Cardiac fibroblast (primary cell): ENCODE data around the gene KCNAB1.
"Not testable (repeated sequence)": the region's sequence is repeated elsewhere in the genome, so short reads cannot be mapped to it uniquely, and the experiment has no call there.

Experiments
- DNase-seq, 2 donors: peaks; one replicate each; pipeline versions ENCODE4 v3.0.0 to v3.0.0-alpha.2; 2010; ENCODE audit warnings: low read depth in 2 of 2
- H3K4me3 ChIP-seq, 2 donors: replicated peaks in 1 of 2; 1 replicate in 1 of 2; 2 replicates in 1 of 2; pipeline ENCODE4 v1.5.1; 2011; ENCODE audit warnings: low read depth in 2 of 2, low read length in 2 of 2, mild to moderate bottlenecking in 2 of 2, moderate library complexity in 1 of 2
- TF ChIP-seq, protein P1 (sequence below): IDR thresholded peaks from one replicate; pipeline ENCODE4 v1.5.1; 2011; ENCODE audit warnings: low read depth, mild to moderate bottlenecking, low read length, inconsistent platforms

The KCNAB1 gene

GRCh38 chr3:156120528-156121251 lies at the start of gene KCNAB1:
TSS of gene KCNAB1 (plus strand) at chr3:156120578.
- TF ChIP-seq, protein P1, sequence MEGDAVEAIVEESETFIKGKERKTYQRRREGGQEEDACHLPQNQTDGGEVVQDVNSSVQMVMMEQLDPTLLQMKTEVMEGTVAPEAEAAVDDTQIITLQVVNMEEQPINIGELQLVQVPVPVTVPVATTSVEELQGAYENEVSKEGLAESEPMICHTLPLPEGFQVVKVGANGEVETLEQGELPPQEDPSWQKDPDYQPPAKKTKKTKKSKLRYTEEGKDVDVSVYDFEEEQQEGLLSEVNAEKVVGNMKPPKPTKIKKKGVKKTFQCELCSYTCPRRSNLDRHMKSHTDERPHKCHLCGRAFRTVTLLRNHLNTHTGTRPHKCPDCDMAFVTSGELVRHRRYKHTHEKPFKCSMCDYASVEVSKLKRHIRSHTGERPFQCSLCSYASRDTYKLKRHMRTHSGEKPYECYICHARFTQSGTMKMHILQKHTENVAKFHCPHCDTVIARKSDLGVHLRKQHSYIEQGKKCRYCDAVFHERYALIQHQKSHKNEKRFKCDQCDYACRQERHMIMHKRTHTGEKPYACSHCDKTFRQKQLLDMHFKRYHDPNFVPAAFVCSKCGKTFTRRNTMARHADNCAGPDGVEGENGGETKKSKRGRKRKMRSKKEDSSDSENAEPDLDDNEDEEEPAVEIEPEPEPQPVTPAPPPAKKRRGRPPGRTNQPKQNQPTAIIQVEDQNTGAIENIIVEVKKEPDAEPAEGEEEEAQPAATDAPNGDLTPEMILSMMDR: no peak
- H3K4me3 ChIP-seq: no peak within 1 kb of the TSS
- DNase-seq: no peak

GRCh38 chr3:156071031-156071430 lies 49.3 kb upstream of the KCNAB1 start:
- TF ChIP-seq, protein P1: no peak
- DNase-seq: peak in 1 of 2 donors; percentile 2
- no peak overlapping the region for H3K4me3 ChIP-seq

- not testable (repeated sequence) for DNase-seq, H3K4me3 ChIP-seq
Observed at GRCh38 chr3:156072950-156073657, 47.3 kb upstream of the KCNAB1 start.

DNA sequence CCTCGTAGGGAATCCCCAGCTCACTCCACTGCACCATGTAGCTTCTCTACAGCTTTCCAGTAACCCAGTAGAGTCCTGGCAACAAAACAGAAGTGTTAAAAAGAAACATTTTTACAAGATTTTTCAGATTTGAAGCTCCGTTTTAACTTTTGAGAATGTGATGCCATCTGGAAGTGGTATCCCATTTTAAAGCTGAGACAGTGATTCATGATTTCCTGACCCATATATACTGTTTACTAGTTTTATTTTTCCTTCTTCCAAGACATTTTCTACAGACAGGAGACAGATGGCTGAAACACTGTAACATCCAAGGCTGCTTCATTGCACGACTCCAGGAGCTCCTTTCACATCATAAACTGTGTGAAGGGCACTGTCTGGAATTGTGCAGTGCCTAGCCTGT lies 30.3 kb upstream of the KCNAB1 start:
- TF ChIP-seq, protein P1: no peak
- no peak overlapping the region for H3K4me3 ChIP-seq
- no peak for DNase-seq

DNA sequence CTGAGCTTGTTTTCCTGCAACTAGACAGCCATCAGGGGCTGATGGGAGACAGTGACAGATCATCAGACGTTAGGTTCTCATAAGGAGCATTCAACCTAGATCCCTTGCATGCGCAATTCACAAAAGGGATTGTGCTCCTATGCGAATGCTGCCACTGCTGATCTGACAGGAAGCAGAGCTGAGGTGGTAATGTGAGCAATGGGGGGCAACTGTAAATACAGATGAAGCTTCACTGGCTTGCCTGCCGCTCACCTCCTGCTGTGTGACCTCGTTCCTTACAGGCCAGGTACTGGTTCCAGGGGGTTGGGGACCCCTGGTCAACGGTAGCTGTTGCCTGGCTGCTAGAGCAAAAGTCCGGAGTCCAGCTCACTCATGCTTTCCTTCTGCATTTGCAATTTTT lies 26.4 kb upstream of the KCNAB1 start:
- TF ChIP-seq, protein P1: no peak
- no peak overlapping the region for H3K4me3 ChIP-seq
- no peak for DNase-seq

DNA sequence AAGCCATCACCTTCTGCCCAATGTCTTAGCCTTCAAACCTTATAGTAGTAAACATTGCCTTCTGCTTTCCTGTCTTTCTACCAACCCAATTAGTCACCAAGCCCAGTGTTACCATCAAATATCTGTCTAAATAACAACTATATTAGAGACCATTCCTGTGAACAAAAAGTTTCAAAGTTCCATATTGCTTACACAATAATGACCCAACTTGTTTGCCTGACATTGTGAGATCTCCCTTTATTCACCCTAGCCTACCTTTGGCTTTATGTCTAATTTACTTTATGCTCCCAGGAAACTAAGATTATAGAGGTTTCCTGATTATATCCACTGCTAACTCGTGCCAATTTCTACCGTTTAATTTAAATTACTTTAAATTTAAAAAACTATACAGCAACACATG lies 26.0 kb upstream of the KCNAB1 start:
- TF ChIP-seq, protein P1: no peak
- H3K4me3 ChIP-seq: no peak overlapping the region
- DNase-seq: no peak

- H3K4me3 ChIP-seq, DNase-seq: not testable (repeated sequence)
Observed at GRCh38 chr3:156095652-156096051, 24.7 kb upstream of the KCNAB1 start.
